K562 (cell line): ENCODE results near the gene KAT2B. TPM values are rescaled to one million over a fixed set of nuclear protein-coding genes. Genes with fewer than 3 reads are reported as not detected.

Experiments used
- CBFA2T2 ChIP-seq: fragments of 450-650 bp; conservative IDR thresholded peaks from 2 replicates; pipeline ENCODE4 v1.6.1; 2017; ENCODE audit warnings: mild to moderate bottlenecking
- GATA2 ChIP-seq: sonication (generic); formaldehyde crosslinking; IDR thresholded peaks from 2 replicates; pipeline ENCODE4 v1.4.0; 2020; ENCODE audit warnings: mild to moderate bottlenecking, missing genetic modification reagents
- MTA3 ChIP-seq: fragments of 450-650 bp; formaldehyde crosslinking; IDR thresholded peaks from 2 replicates; pipeline ENCODE4 v1.6.1; 2017; ENCODE audit warnings: mild to moderate bottlenecking, borderline replicate concordance
- NFE2 ChIP-seq: IDR thresholded peaks from 2 replicates; pipeline ENCODE4 v1.6.1; 2014; ENCODE audit warnings: antibody characterized with exemption, low read depth
- NFIC ChIP-seq: fragments of 450-650 bp; IDR thresholded peaks from 2 replicates; pipeline ENCODE4 v1.6.1; 2017; ENCODE audit warnings: mild to moderate bottlenecking, inconsistent platforms
- RAD21 ChIP-seq, 2 experiments: fragments of 250-450 bp in 1 of 2; fragments of 450-650 bp in 1 of 2; sonication (Bioruptor Pico) in 1 of 2; formaldehyde crosslinking in 1 of 2; IDR thresholded peaks in 1 of 2; conservative IDR thresholded peaks in 1 of 2; 2 replicates each; pipeline versions ENCODE4 v1.4.0 to v1.8.0; 2020 to 2022; ENCODE audit warnings: mild to moderate bottlenecking in 2 of 2, moderate library complexity in 1 of 2
- SOX6 ChIP-seq: fragments of 450-650 bp; IDR thresholded peaks from 2 replicates; pipeline ENCODE4 v1.6.1; 2014; ENCODE audit warnings: mild to moderate bottlenecking
- SPI1 ChIP-seq: IDR thresholded peaks from 2 replicates; pipeline ENCODE4 v1.6.1; 2011; ENCODE audit warnings: low read depth, low read length, control low read depth, borderline replicate concordance
- TCF3 ChIP-seq: sonication (generic); formaldehyde crosslinking; IDR thresholded peaks from 2 replicates; pipeline ENCODE4 v1.4.0; 2020; ENCODE audit warnings: mild to moderate bottlenecking, missing genetic modification reagents
- TCF7 ChIP-seq: sonication (generic); IDR thresholded peaks from 2 replicates; pipeline ENCODE4 v1.6.1; 2016; ENCODE audit warnings: antibody characterized with exemption, borderline replicate concordance
- TEAD1 ChIP-seq, 2 experiments: fragments of 450-650 bp in 1 of 2; sonication (generic) in 1 of 2; formaldehyde crosslinking; IDR thresholded peaks; 2 replicates each; pipeline versions ENCODE4 v1.4.0 to v1.8.0; 2020 to 2022; ENCODE audit warnings: mild to moderate bottlenecking in 2 of 2, missing genetic modification reagents in 1 of 2
- TEAD2 ChIP-seq: fragments of 450-650 bp; IDR thresholded peaks from 2 replicates; pipeline ENCODE4 v1.6.1; 2016; ENCODE audit warnings: missing genetic modification characterization, control low read depth, missing compliant biosample characterization
- TRIM28 ChIP-seq: fragments of 450-650 bp; IDR thresholded peaks from 2 replicates; pipeline ENCODE4 v1.6.1; 2017
- ZNF197 ChIP-seq: fragments of 200-800 bp; sonication (Bioruptor generic); IDR thresholded peaks from 2 replicates; pipeline ENCODE4 v1.6.1; 2016; ENCODE audit warnings: low read depth, missing genetic modification characterization, missing compliant biosample characterization
- ZNF311 ChIP-seq: fragments of 250-450 bp; sonication (Bioruptor Pico); IDR thresholded peaks from 2 replicates; pipeline ENCODE4 v1.4.0; 2020; ENCODE audit warnings: mild to moderate bottlenecking, moderate library complexity
- polyA plus RNA-seq, 8 experiments: library from polyadenylated mRNA; depleted of rRNA in 4 of 8; stranded (reverse) in 5 of 8; unstranded in 3 of 8; fragments of >200 nt; fragmentation: Nextera tagmentation in 2 of 8; fragmentation: Illumina TruSeq in 1 of 8; extraction: Ambion mirVana in 2 of 8; extraction: Trizol in 1 of 8; gene quantifications; 2 replicates each; pipeline versions ENCODE4 v1.2.1 to v1.2.3, GENCODE V29; 2011 to 2014; ENCODE audit warnings: inconsistent platforms in 1 of 8, missing spikeins in 1 of 8
- total RNA-seq, 7 experiments: library from RNA; depleted of rRNA in 6 of 7; stranded (reverse); fragments of >200 nt in 6 of 7; fragmentation: Illumina TruSeq in 2 of 7; extraction: Trizol in 2 of 7; gene quantifications; 2 replicates each; pipeline versions ENCODE4 v1.2.1 to v1.2.3, GENCODE V29; 2011 to 2021; ENCODE audit warnings: low replicate concordance in 1 of 7
- TF ChIP-seq, protein P1 (sequence below), 2 experiments: fragments of 150-350 bp in 1 of 2; IDR thresholded peaks; 2 replicates each; pipeline ENCODE4 v1.6.1; 2012 to 2016; ENCODE audit warnings: low read depth in 2 of 2, low read length in 2 of 2, mild to moderate bottlenecking in 1 of 2, moderate library complexity in 1 of 2
- TF ChIP-seq, protein P2 (sequence below), 2 experiments: fragments of 450-650 bp; conservative IDR thresholded peaks; 2 replicates each; pipeline ENCODE4 v1.6.1; 2017; ENCODE audit warnings: mild to moderate bottlenecking in 2 of 2, moderate library complexity in 2 of 2
- TF ChIP-seq, protein P3 (sequence below), 2 experiments: fragments of 450-650 bp in 1 of 2; IDR thresholded peaks; 2 replicates each; pipeline ENCODE4 v1.6.1; 2011 to 2017; ENCODE audit warnings: low read depth in 2 of 2, antibody characterized with exemption in 1 of 2, borderline replicate concordance in 1 of 2, low read length in 1 of 2, mild to moderate bottlenecking in 1 of 2, mixed read lengths in 1 of 2; ENCODE audit not compliant: control insufficient read depth in 1 of 2

Gene KAT2B
- total and polyA plus RNA-seq, 9 of the 15 experiments (the other 6 are each of a cell fraction or from before 2014, with no cell fraction given) = 3.3 to 14.9 (median 12.2) TPM

DNA sequence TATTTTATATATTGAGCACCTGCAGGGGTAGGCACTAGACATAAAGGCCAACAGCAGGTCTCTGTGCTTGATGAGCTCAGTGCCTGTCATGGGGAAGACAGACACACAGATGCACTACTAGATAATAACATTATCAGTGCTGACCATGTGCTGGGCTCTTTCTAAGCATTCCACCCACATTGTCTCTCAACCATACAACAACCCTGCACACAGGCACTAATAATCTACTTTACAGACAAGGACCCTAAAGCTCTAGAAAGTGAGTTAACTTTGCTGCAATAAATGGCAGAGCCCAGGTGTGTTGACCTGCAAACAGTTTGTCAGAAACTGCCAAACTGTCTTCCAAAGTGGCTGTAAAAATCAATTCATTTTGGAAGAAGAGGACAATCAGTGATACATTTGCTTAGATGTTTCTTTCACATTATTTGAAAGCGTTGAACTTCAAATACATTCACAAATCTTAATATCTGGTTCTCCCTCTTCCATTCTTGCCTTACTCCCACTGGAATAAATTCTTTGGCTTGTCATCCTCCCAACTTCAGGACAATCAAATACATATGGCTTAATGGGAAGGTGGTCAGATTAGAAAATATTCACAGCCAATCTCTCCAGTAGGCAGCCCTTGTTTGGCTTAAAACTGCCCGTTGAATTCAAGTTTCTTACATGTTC is 17.2 kb upstream of the KAT2B start (continued):
- TF ChIP-seq, protein P1, sequence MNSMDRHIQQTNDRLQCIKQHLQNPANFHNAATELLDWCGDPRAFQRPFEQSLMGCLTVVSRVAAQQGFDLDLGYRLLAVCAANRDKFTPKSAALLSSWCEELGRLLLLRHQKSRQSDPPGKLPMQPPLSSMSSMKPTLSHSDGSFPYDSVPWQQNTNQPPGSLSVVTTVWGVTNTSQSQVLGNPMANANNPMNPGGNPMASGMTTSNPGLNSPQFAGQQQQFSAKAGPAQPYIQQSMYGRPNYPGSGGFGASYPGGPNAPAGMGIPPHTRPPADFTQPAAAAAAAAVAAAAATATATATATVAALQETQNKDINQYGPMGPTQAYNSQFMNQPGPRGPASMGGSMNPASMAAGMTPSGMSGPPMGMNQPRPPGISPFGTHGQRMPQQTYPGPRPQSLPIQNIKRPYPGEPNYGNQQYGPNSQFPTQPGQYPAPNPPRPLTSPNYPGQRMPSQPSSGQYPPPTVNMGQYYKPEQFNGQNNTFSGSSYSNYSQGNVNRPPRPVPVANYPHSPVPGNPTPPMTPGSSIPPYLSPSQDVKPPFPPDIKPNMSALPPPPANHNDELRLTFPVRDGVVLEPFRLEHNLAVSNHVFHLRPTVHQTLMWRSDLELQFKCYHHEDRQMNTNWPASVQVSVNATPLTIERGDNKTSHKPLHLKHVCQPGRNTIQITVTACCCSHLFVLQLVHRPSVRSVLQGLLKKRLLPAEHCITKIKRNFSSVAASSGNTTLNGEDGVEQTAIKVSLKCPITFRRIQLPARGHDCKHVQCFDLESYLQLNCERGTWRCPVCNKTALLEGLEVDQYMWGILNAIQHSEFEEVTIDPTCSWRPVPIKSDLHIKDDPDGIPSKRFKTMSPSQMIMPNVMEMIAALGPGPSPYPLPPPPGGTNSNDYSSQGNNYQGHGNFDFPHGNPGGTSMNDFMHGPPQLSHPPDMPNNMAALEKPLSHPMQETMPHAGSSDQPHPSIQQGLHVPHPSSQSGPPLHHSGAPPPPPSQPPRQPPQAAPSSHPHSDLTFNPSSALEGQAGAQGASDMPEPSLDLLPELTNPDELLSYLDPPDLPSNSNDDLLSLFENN (IDR thresholded peaks at IDR 0.05; ENCODE audit: low read depth in 2 of 2, low read length in 2 of 2) = peak in 1 of 2 experiments; percentile 98; a peak in 2 of 4 replicates
- TF ChIP-seq TEAD1 (CRISPR knock-in tag; IDR thresholded peaks at IDR 0.05) (peak; percentile 92 to 93), TCF3 (CRISPR knock-in tag) (peak; percentile 99), GATA2 (CRISPR knock-in tag) (peak; percentile 97), TEAD2 (tag) (peak; percentile 83), NFE2 (peak; percentile 70), ZNF311 (CRISPR knock-in tag) (no peak), SPI1 (no peak), NFIC (peak; percentile 92), CBFA2T2 (peak; percentile 98), RAD21 (CRISPR knock-in tag; conservative IDR thresholded peaks at IDR 0.05 in 1 of 2, IDR thresholded peaks at IDR 0.05 in 1 of 2) (peak in 1 of 2 experiments; percentile 24; a peak in 1 of 4 replicates), ZNF197 (CRISPR knock-in tag) (0 out of 2 replicates have a peak, but pooled peaks have one; percentile 72), SOX6 (peak; percentile 99), TCF7 (peak; percentile 65; the same call in 1 of the 2 replicates), TRIM28 (no peak), MTA3 (peak; percentile 85)
- TF ChIP-seq, protein P2, sequence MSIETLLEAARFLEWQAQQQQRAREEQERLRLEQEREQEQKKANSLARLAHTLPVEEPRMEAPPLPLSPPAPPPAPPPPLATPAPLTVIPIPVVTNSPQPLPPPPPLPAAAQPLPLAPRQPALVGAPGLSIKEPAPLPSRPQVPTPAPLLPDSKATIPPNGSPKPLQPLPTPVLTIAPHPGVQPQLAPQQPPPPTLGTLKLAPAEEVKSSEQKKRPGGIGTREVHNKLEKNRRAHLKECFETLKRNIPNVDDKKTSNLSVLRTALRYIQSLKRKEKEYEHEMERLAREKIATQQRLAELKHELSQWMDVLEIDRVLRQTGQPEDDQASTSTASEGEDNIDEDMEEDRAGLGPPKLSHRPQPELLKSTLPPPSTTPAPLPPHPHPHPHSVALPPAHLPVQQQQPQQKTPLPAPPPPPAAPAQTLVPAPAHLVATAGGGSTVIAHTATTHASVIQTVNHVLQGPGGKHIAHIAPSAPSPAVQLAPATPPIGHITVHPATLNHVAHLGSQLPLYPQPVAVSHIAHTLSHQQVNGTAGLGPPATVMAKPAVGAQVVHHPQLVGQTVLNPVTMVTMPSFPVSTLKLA (conservative IDR thresholded peaks at IDR 0.05) = peak; percentile 83 to 92
- TF ChIP-seq, protein P3, sequence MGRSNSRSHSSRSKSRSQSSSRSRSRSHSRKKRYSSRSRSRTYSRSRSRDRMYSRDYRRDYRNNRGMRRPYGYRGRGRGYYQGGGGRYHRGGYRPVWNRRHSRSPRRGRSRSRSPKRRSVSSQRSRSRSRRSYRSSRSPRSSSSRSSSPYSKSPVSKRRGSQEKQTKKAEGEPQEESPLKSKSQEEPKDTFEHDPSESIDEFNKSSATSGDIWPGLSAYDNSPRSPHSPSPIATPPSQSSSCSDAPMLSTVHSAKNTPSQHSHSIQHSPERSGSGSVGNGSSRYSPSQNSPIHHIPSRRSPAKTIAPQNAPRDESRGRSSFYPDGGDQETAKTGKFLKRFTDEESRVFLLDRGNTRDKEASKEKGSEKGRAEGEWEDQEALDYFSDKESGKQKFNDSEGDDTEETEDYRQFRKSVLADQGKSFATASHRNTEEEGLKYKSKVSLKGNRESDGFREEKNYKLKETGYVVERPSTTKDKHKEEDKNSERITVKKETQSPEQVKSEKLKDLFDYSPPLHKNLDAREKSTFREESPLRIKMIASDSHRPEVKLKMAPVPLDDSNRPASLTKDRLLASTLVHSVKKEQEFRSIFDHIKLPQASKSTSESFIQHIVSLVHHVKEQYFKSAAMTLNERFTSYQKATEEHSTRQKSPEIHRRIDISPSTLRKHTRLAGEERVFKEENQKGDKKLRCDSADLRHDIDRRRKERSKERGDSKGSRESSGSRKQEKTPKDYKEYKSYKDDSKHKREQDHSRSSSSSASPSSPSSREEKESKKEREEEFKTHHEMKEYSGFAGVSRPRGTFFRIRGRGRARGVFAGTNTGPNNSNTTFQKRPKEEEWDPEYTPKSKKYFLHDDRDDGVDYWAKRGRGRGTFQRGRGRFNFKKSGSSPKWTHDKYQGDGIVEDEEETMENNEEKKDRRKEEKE (IDR thresholded peaks at IDR 0.05; ENCODE audit: borderline replicate concordance in 1 of 2, control insufficient read depth in 1 of 2, low read depth in 2 of 2, low read length in 1 of 2) = 0 out of 4 replicates have a peak, but pooled peaks of 1 of the 2 experiments have one; percentile 47
